RWPE2 (cell line): ENCODE results near the gene RNF208.

Experiments used
- ATAC-seq: fragments of 200-7000 bp; cut with Tn5 transposase; 3 replicates; pipeline ENCODE4 v1.9.1; 2021; ENCODE audit warnings: low read depth
- DNase-seq: peaks from one replicate; pipeline ENCODE4 v3.0.0-alpha.2; 2020; ENCODE audit warnings: low spot score
- H3K27ac ChIP-seq: fragments of 450-650 bp; 2 replicates; pipeline ENCODE4 v1.5.1; 2017; ENCODE audit warnings: mild to moderate bottlenecking; ENCODE audit not compliant: poor library complexity, severe bottlenecking
- H3K27me3 ChIP-seq: fragments of 250-450 bp; sonication (Bioruptor Pico); 2 replicates; pipeline ENCODE4 v1.5.1; 2021; ENCODE audit warnings: mild to moderate bottlenecking, moderate library complexity; ENCODE audit not compliant: insufficient read depth, poor library complexity, severe bottlenecking
- H3K36me3 ChIP-seq: fragments of 250-450 bp; sonication (Bioruptor Pico); 2 replicates; pipeline ENCODE4 v1.5.1; 2020; ENCODE audit warnings: low read depth, mild to moderate bottlenecking, moderate library complexity
- H3K4me1 ChIP-seq: fragments of 250-450 bp; sonication (Bioruptor Pico); 2 replicates; pipeline ENCODE4 v1.5.1; 2021; ENCODE audit warnings: mild to moderate bottlenecking, moderate library complexity; ENCODE audit not compliant: insufficient read depth, poor library complexity, severe bottlenecking
- H3K4me3 ChIP-seq: fragments of 250-450 bp; sonication (Bioruptor Pico); 2 replicates; pipeline ENCODE4 v1.5.1; 2021; ENCODE audit warnings: mild to moderate bottlenecking, moderate library complexity; ENCODE audit not compliant: severe bottlenecking
- H3K9me3 ChIP-seq: fragments of 250-450 bp; sonication (Bioruptor Pico); 2 replicates; pipeline ENCODE4 v1.5.1; 2021; ENCODE audit warnings: mild to moderate bottlenecking, moderate library complexity; ENCODE audit not compliant: severe bottlenecking
- TF ChIP-seq, protein P1 (sequence below): fragments of 450-650 bp; IDR thresholded peaks from one replicate; pipeline ENCODE4 v1.5.1; 2017; ENCODE audit warnings: mild to moderate bottlenecking, moderate library complexity; ENCODE audit not compliant: poor library complexity, severe bottlenecking

RNF208 gene

DNA sequence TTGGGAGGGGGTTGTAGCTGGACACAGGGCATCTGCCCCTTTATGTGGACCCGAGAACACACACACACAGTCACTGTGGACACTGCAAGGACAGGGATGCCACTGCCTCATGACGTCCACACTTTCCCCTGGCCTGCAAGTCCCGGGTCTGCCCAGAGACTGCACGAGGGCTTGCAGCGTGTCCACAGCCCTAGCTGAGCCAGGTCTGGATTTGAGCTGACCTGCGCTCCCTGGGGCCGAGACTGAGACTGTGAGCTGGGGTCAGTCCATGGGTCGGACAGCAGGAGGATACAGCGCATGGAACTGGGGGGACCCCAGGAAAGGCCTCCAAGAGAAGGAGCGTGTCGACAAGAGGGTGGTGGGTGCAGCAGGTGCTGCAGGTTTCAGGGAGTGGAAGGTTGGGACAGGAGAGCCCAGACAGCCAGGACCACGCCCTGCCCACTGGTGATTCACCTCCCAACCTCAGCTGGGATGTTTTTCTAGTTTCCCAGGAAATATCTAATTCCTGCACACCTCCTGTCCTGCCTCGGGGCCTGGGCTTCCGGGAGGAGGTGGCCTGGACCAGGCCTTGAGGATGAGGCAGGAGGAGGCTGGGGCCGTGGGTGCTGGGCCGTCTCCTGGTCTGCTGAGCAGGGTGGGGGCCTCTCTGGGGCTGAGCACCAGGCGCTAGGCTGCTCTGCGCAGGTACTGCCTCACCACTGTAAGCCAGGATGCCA lies 4.5 kb upstream of the RNF208 start:
- Histone ChIP-seq H3K27ac (peak overlapping the region; percentile 92), H3K4me3 (no peak overlapping the region), H3K27me3 (no peaks in the 10 kb centered on the region), H3K36me3 (no peaks in the 10 kb centered on the region), H3K9me3 (no peaks in the 10 kb centered on the region), H3K4me1 (peaks cover 32% of the 10 kb centered on the region)
- peak; percentile 59 for ATAC-seq
- TF ChIP-seq, protein P1, sequence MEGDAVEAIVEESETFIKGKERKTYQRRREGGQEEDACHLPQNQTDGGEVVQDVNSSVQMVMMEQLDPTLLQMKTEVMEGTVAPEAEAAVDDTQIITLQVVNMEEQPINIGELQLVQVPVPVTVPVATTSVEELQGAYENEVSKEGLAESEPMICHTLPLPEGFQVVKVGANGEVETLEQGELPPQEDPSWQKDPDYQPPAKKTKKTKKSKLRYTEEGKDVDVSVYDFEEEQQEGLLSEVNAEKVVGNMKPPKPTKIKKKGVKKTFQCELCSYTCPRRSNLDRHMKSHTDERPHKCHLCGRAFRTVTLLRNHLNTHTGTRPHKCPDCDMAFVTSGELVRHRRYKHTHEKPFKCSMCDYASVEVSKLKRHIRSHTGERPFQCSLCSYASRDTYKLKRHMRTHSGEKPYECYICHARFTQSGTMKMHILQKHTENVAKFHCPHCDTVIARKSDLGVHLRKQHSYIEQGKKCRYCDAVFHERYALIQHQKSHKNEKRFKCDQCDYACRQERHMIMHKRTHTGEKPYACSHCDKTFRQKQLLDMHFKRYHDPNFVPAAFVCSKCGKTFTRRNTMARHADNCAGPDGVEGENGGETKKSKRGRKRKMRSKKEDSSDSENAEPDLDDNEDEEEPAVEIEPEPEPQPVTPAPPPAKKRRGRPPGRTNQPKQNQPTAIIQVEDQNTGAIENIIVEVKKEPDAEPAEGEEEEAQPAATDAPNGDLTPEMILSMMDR: no peak
- DNase-seq: peak; percentile 95

DNA sequence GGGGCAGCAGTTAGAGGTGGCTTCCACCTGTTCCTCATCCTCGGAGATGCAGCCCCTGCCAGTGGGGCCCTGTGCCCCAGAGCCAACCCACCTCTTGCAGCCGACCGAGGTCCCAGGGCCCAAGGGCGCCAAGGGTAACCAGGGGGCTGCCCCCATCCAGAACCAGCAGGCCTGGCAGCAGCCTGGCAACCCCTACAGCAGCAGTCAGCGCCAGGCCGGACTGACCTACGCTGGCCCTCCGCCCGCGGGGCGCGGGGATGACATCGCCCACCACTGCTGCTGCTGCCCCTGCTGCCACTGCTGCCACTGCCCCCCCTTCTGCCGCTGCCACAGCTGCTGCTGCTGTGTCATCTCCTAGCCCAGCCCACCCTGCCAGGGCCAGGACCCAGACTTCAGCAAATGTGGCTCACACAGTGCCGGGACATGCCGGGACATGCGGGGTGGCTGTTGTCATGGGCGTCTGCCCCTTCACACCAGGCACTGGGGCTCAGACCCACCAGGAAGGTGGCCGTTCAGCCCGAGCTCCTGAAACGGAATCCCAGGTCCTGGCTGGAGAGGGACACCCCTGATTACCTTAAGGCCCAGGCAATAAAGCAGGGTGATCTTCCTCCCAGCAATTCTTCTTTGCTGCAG lies 3.8 kb upstream of the RNF208 start:
- H3K27ac ChIP-seq: peak overlapping the region; percentile 92
- no peaks in the 10 kb centered on the region for H3K9me3 ChIP-seq
- TF ChIP-seq, protein P1: no peak
- peaks cover 32% of the 10 kb centered on the region for H3K4me1 ChIP-seq
- no peak overlapping the region for H3K4me3 ChIP-seq
- ATAC-seq: no peak
- H3K27me3 ChIP-seq: no peaks in the 10 kb centered on the region
- no peak for DNase-seq
- no peaks in the 10 kb centered on the region for H3K36me3 ChIP-seq

DNA sequence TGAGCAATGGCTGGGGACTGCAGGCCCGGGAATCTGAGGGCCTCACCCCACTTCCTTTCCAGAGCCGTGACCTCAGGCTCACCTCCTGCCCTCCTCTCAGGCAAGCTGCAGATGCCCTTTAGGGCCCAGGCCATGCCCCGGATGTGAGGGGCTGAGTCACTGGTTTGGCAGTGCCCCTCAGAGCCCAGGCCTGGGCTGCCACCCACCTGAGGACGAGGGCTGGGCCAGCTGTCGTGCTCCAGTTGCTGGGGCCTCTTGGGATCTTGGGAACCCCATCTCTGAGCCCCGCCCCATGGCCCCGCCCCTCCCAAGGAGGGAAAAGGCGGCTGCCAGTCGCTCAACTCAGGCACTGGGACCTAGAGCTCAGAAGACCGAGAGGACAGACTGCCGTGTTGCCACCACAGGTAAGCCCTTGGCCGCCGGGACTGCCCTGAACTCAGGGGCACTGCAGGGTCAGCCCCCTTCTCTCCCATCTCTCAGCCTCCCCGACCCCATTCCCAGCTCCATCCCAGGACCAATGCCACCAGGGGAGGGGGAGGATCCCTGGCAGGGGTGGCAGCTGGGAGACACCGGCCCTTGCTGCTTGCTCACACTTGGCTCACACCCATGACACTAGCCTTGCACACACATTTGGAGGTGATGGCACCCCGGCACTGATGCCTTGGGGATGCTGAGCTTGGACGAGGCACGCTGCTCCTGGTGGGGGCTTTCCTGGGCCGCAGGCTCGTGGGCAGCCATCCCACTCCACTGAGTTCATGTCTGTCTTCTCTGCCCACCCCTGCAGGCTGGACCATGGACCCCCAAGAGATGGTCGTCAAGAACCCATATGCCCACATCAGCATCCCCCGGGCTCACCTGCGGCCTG lies 3.0 kb upstream of the RNF208 start, which contains the start of gene CYSRT1:
CYSRT1 (plus strand) TSS at position 345 of the 865 bp plus-strand sequence; CDS start at position 793, 448 bp downstream.
- Histone ChIP-seq H3K4me3 (peak within 1 kb of the TSS; percentile 45), H3K36me3 (no peaks in the 10 kb centered on the region), H3K9me3 (no peaks in the 10 kb centered on the region), H3K27ac (peak within 1 kb of the TSS; percentile 92), H3K27me3 (no peaks in the 10 kb centered on the region), H3K4me1 (peaks cover 32% of the 10 kb centered on the region)
- no peak for DNase-seq
- TF ChIP-seq, protein P1: no peak
- peak; percentile 1; the same call in 1 of the 3 replicates for ATAC-seq

DNA sequence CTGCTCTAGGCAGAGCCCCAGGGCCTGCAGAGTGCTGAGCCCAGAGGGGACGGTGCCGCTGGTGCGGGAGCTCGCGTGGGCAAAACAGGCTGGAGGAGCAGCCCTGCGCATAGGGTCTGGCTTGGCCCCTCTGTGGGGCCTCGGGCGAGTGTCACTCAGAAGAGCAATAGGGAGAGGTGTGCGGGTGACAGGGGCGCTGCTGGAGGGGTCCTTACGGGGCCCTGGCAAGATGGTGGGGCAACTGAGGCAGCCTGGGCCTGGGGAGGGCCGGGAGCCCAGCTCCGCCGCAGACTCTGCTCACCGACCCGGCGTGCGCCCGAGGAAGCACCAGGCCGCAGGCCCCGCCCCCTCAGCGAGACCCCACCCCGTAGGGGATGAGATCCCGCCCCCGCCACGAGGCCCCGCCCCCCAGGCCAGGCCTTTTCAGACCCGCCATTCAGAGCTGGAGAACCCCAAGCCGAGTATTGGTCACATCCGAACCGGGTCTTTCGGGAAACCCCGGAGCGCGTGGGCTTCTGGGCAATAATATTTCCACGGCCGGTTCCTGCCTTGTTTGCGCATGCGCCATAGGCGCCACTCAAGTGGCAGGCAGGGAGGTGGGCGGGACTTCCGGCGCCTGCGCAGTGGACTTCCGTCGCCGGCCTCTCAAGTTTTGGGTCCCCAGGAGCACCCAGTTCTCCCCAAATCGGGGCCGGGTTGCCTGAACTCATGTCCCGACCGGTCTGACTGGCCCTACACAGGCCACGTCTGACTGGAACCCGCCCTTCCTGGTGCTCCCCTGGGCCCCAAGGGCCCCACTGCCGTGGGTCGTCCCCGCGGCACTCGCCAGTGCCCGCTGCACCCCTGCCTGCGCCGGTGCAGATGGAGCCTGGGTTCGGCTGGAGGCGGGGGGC lies 1.3 kb upstream of the RNF208 start:
- Histone ChIP-seq H3K4me1 (peaks cover 37% of the 10 kb centered on the region), H3K27me3 (no peaks in the 10 kb centered on the region), H3K9me3 (no peaks in the 10 kb centered on the region), H3K4me3 (peak overlapping the region; percentile 45), H3K36me3 (no peaks in the 10 kb centered on the region), H3K27ac (peak overlapping the region; percentile 92)
- ATAC-seq: peak; percentile 44
- TF ChIP-seq, protein P1: no peak
- DNase-seq: peak; percentile 98
